NB4 (cell line): ENCODE results near the gene YAP1.

ENCODE experiments used
- DNase-seq: peaks from one replicate; pipeline ENCODE4 v3.0.0; 2010; ENCODE audit warnings: low read depth
- H3K4me3 ChIP-seq: one replicate; pipeline ENCODE4 v1.5.1; 2011; ENCODE audit warnings: mild to moderate bottlenecking, low read depth, low read length, moderate library complexity
- MAX ChIP-seq: IDR thresholded peaks from 2 replicates; pipeline ENCODE4 v1.6.1; 2011; ENCODE audit warnings: low read depth, low read length
- MYC ChIP-seq: IDR thresholded peaks from 2 replicates; pipeline ENCODE4 v1.6.1; 2011; ENCODE audit warnings: low read depth, low read length
- POLR2A ChIP-seq: IDR thresholded peaks from 2 replicates; pipeline ENCODE4 v1.6.1; 2011; ENCODE audit warnings: mild to moderate bottlenecking; ENCODE audit not compliant: insufficient read length; ENCODE audit errors: extremely low read depth
- TF ChIP-seq, protein P1 (sequence below): IDR thresholded peaks from one replicate; pipeline ENCODE4 v1.5.1; 2012; ENCODE audit warnings: low read depth, low read length

YAP1 gene

GRCh38 chr11:102177974-102178631, 67.9 kb downstream of the YAP1 start:
- peak; percentile 79 for DNase-seq
- no peak overlapping the region for H3K4me3 ChIP-seq
- TF ChIP-seq MYC, result no peak
- TF ChIP-seq MAX, result no peak

DNA sequence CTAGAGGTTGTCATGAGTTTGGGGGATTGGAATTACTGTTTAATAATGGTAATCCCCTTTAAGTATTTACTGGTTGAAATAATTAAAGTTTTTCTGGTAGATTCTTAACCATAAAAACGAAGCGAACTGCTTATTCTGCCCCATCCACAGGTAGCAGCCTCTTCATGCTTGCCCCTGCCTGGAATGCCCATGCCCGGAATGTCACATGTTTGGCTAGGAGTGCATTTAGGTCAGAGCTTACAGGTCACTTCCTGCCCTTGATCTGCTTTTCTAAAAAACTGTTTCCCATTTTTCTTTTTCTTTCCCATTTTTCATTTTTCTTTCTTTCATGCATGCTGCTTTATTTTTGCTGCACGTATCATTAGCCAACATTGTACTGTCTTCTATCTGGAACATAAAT, 69.1 kb downstream of the YAP1 start:
- TF ChIP-seq MYC (no peak), MAX (no peak), POLR2A (no peak)
- TF ChIP-seq, protein P1, sequence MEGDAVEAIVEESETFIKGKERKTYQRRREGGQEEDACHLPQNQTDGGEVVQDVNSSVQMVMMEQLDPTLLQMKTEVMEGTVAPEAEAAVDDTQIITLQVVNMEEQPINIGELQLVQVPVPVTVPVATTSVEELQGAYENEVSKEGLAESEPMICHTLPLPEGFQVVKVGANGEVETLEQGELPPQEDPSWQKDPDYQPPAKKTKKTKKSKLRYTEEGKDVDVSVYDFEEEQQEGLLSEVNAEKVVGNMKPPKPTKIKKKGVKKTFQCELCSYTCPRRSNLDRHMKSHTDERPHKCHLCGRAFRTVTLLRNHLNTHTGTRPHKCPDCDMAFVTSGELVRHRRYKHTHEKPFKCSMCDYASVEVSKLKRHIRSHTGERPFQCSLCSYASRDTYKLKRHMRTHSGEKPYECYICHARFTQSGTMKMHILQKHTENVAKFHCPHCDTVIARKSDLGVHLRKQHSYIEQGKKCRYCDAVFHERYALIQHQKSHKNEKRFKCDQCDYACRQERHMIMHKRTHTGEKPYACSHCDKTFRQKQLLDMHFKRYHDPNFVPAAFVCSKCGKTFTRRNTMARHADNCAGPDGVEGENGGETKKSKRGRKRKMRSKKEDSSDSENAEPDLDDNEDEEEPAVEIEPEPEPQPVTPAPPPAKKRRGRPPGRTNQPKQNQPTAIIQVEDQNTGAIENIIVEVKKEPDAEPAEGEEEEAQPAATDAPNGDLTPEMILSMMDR, result no peak
- no peak for DNase-seq
- no peak overlapping the region for H3K4me3 ChIP-seq

DNA sequence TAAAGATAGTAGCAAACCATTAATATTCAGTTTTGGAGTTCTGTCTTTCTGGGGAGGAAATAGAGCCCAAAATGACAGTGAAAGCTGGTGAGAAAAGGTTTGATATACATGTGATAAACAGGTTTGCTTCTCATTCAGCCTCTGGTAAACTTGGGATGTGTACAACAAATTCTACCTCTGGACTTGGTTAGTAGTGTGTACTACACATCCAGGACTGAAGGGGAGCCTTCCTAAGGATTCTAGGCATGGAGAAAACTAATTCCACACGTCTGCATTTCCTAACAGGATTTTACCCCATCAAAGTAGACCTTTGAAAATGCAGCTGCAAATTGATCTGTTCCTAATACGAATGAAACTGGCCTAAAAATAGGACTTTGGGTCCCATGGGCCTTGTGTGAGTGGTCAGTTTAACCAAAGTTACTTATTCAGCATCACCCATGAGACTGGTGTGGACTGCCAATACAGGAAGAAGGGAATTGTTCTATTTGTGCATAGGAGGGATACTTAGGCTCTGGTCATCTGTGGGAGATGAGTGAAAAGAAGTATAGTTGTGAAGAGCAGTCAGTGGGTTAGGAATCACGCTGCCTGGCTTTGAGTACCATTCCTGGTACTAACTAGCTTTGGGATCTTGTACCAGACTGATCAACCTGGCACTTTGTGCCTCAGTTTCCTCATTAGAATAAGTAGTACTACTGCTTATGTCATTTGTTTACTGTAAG, 74.2 kb downstream of the YAP1 start:
- TF ChIP-seq MYC, result no peak
- TF ChIP-seq POLR2A, result no peak
- TF ChIP-seq MAX, result no peak
- TF ChIP-seq, protein P1, result no peak
- no peak for DNase-seq
- H3K4me3 ChIP-seq, result no peak overlapping the region

GRCh38 chr11:102186551-102187191, 76.4 kb downstream of the YAP1 start:
- TF ChIP-seq, protein P1, result no peak
- TF ChIP-seq MYC, result no peak
- no peak for TF ChIP-seq POLR2A
- no peak for TF ChIP-seq MAX

GRCh38 chr11:102187416-102188151, 77.3 kb downstream of the YAP1 start:
- no peak for DNase-seq
- TF ChIP-seq MYC, result no peak
- TF ChIP-seq, protein P1, result no peak
- no peak overlapping the region for H3K4me3 ChIP-seq

More at GRCh38 chr11:102186551-102187191, 76.4 kb downstream of the YAP1 start:
- no peak overlapping the region for H3K4me3 ChIP-seq
- no peak for DNase-seq

DNA sequence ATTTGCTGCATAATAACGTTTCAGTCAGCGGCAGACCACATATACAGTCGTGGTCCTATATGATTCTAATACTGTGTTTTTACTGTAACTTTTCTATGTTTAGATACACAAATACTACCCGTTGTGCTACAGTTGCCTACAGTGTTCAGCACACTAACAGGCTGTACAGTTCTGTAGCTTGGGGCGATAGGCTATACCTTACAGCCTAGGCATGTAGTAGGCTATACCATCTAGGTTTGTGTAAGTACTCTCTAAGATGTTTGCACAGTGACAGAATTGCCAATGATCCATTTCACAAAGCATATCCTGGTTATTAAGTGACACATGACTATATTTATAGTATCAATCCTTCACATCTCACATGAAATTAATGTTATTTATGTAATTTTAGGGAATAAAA, 78.2 kb downstream of the YAP1 start:
- DNase-seq, result no peak
- TF ChIP-seq, protein P1, result no peak
- no peak for TF ChIP-seq MYC
- TF ChIP-seq POLR2A, result no peak
- no peak for TF ChIP-seq MAX
- H3K4me3 ChIP-seq, result no peak overlapping the region
